ENCODE data around the gene ZNF253. TPM values are rescaled to one million over a fixed set of nuclear protein-coding genes. Genes with fewer than 3 reads are reported as not detected.

ZNF253 gene
- total and polyA plus RNA-seq, 9 of the 15 experiments (the other 6 are each of a cell fraction or from before 2014, with no cell fraction given), result 4.0 to 14.4 (median 7.5) TPM

GRCh38 chr19:19865750-19866610, at the start of gene ZNF253 (continued):
- TF ChIP-seq GATAD2A (IDR thresholded peaks at IDR 0.05) (no peak), ZNF766 (CRISPR knock-in tag; conservative IDR thresholded peaks at IDR 0.05) (peak; percentile 60; the same call in 1 of the 2 replicates), ZNF830 (CRISPR knock-in tag; IDR thresholded peaks at IDR 0.05) (no peak), MLX (CRISPR knock-in tag; conservative IDR thresholded peaks at IDR 0.05) (no peak), USF2 (CRISPR knock-in tag; IDR thresholded peaks at IDR 0.05) (peak; percentile 44; the same call in 1 of the 2 replicates), TFE3 (CRISPR knock-in tag; IDR thresholded peaks at IDR 0.05) (no peak), FOXJ3 (CRISPR knock-in tag; IDR thresholded peaks at IDR 0.05) (no peak), FIP1L1 (IDR thresholded peaks at IDR 0.05; ENCODE audit: low read depth, low read length, poor library complexity, severe bottlenecking) (no peak), HNRNPL (IDR thresholded peaks at IDR 0.05; ENCODE audit: low read depth, low read length) (no peak), FOXJ2 (tag; IDR thresholded peaks at IDR 0.05) (no peak), ATF3 (IDR thresholded peaks at IDR 0.05) (no peak), ATF3 (CRISPR knock-in tag; conservative IDR thresholded peaks at IDR 0.05) (no peak), TCF7 (IDR thresholded peaks at IDR 0.05; ENCODE audit: borderline replicate concordance) (no peak), MAFG (tag; conservative IDR thresholded peaks at IDR 0.05) (no peak), HNRNPUL1 (IDR thresholded peaks at IDR 0.05; ENCODE audit: low read length) (no peak), FOXA3 (CRISPR knock-in tag; conservative IDR thresholded peaks at IDR 0.05 in 1 of 2, IDR thresholded peaks at IDR 0.05 in 1 of 2) (no peak), E2F5 (CRISPR knock-in tag; IDR thresholded peaks at IDR 0.05) (no peak), SETDB1 (IDR thresholded peaks at IDR 0.05; ENCODE audit: low read length) (no peak), HNRNPLL (IDR thresholded peaks at IDR 0.05; ENCODE audit: low read depth, low read length, poor library complexity, severe bottlenecking) (no peak), OTX1 (CRISPR knock-in tag; IDR thresholded peaks at IDR 0.05) (no peak), ZNF79 (CRISPR knock-in tag; IDR thresholded peaks at IDR 0.05; ENCODE audit: low read depth) (no peak)

Data from K562 (cell line).